Lower lobe of right lung (tissue), 2 donors: Measurements from ENCODE around the gene EFHC2. TPM values are rescaled to one million over a fixed set of nuclear protein-coding genes. Genes with fewer than 3 reads are reported as not detected.

Source experiments
- ATAC-seq, 2 donors: fragments of 200-7000 bp; cut with Tn5 transposase; one replicate each; pipeline ENCODE4 v1.9.1; 2020 to 2022; ENCODE audit warnings: mild to moderate bottlenecking in 2 of 2, moderate library complexity in 2 of 2
- DNase-seq: peaks from one replicate; pipeline ENCODE4 v3.0.0-alpha.2; 2020
- H3K27ac ChIP-seq: fragments of 200-600 bp; one replicate; pipeline ENCODE4 v1.8.0; 2022
- H3K27me3 ChIP-seq: fragments of 200-600 bp; one replicate; pipeline ENCODE4 v1.8.0; 2022; ENCODE audit warnings: low read depth
- H3K36me3 ChIP-seq: fragments of 200-600 bp; one replicate; pipeline ENCODE4 v1.8.0; 2022; ENCODE audit warnings: mild to moderate bottlenecking
- H3K4me1 ChIP-seq: fragments of 200-600 bp; one replicate; pipeline ENCODE4 v1.8.0; 2022
- H3K4me3 ChIP-seq: fragments of 200-600 bp; one replicate; pipeline ENCODE4 v1.8.0; 2022; ENCODE audit warnings: mild to moderate bottlenecking
- H3K9me3 ChIP-seq: fragments of 200-600 bp; one replicate; pipeline ENCODE4 v1.8.0; 2022
- intact Hi-C: fragments of 100-400 bp; cut with DNase I; formaldehyde crosslinking; loops from one replicate; pipeline ENCODE4 v1.11.0; 2022
- total RNA-seq: library from RNA; stranded (reverse); fragmentation: NEBNext Ultra II Directional; extraction: Animal tissue kit (Norgen Biotek cat#: 25700); gene quantifications from one replicate; pipeline ENCODE4 v1.2.1, GENCODE V29; 2021
- TF ChIP-seq, protein P1 (sequence below): fragments of 200-600 bp; IDR thresholded peaks from one replicate; pipeline ENCODE4 v1.8.0; 2022; ENCODE audit warnings: antibody characterized with exemption, mild to moderate bottlenecking
- donor health status: DM: no; HTN: yes; CAD: no; lungs with severe emphysema.

Gene EFHC2
- total RNA-seq, 1 donor from 2014 or later = 2.5 TPM

DNA sequence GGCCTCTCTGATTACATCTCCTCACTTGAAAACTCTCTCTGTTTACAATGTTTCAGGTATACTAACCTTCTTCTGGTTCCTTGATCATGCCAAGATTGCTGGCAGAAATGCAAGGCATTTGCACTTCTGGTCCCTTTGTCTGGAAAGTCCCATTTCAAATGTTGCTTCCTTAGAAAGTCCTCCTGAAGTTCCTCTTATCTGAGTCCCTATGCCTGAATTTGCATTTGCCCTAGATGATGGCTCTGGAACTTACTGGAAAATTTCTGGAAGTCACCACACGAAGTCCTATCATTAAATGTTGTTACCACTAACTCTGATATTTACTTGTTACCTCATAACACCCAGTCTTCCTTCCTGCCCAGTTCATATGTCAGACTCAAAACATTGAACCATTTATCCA is 176.4 kb downstream of the EFHC2 start:
- TF ChIP-seq, protein P1, sequence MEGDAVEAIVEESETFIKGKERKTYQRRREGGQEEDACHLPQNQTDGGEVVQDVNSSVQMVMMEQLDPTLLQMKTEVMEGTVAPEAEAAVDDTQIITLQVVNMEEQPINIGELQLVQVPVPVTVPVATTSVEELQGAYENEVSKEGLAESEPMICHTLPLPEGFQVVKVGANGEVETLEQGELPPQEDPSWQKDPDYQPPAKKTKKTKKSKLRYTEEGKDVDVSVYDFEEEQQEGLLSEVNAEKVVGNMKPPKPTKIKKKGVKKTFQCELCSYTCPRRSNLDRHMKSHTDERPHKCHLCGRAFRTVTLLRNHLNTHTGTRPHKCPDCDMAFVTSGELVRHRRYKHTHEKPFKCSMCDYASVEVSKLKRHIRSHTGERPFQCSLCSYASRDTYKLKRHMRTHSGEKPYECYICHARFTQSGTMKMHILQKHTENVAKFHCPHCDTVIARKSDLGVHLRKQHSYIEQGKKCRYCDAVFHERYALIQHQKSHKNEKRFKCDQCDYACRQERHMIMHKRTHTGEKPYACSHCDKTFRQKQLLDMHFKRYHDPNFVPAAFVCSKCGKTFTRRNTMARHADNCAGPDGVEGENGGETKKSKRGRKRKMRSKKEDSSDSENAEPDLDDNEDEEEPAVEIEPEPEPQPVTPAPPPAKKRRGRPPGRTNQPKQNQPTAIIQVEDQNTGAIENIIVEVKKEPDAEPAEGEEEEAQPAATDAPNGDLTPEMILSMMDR = no peak
- no peaks in the 10 kb centered on the region for H3K27me3 ChIP-seq
- no peaks in the 10 kb centered on the region for H3K36me3 ChIP-seq
- H3K9me3 ChIP-seq = no peaks in the 10 kb centered on the region
- H3K4me3 ChIP-seq = no peak overlapping the region
- no peak overlapping the region for H3K27ac ChIP-seq
- DNase-seq = no peak
- no peak for ATAC-seq
- intact Hi-C loops = no loop called here
- H3K4me1 ChIP-seq = no peaks in the 10 kb centered on the region

DNA sequence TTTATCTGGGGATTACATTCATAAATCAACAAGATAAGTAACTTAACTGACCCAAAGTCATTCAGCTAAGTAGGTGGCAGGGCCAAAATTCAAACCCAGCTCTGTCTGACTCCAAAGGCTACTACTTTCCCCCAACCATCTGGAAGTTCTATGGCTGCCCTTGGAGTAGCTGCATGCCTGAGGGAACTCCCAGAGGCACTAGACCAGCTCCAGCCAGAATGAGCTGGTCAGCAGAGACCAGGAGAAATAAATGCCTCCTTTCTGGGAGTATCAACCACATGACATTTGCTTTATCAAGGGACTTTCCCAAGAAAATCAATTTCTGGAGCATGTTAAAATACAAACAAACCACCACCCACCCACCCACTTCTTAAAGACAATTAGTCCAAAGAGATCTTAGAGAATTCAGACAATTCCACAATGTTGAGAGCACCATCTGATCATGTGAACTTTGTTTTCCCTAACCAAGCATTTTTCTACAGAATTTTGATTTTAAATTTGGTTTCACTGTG is 180.5 kb downstream of the EFHC2 start:
- intact Hi-C loops = no loop called here
- no peaks in the 10 kb centered on the region for H3K27me3 ChIP-seq
- TF ChIP-seq, protein P1 = no peak
- H3K36me3 ChIP-seq = no peaks in the 10 kb centered on the region
- H3K9me3 ChIP-seq = no peaks in the 10 kb centered on the region
- H3K4me3 ChIP-seq = no peak overlapping the region
- no peak overlapping the region for H3K27ac ChIP-seq
- DNase-seq (no peak), ATAC-seq (no peak)
- no peaks in the 10 kb centered on the region for H3K4me1 ChIP-seq

DNA sequence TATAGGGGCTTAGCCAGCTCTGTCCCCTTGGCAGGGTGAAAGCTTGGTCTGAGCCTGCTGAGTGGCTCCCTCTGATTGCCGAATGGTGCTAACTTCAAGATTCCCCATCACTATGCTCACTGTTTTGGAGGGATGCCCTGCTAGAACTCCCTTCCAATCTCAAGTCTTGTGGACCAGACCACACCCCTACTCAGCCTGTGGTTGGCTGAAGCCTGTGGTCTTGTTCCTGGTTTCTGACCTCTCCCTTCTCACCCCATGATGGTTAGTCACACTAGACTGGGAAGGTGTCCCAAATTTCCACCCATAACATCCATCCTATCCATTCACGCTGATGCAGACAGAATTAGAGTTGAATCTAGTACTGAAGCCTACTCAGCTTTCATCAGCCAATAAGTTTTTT is 185.6 kb downstream of the EFHC2 start:
- Histone ChIP-seq H3K4me3 (no peak overlapping the region), H3K27ac (no peak overlapping the region), H3K36me3 (no peaks in the 10 kb centered on the region), H3K9me3 (no peaks in the 10 kb centered on the region), H3K4me1 (no peaks in the 10 kb centered on the region), H3K27me3 (no peaks in the 10 kb centered on the region)
- intact Hi-C loops = no loop called here
- TF ChIP-seq, protein P1 = no peak
- DNase-seq = no peak
- ATAC-seq = no peak

DNA sequence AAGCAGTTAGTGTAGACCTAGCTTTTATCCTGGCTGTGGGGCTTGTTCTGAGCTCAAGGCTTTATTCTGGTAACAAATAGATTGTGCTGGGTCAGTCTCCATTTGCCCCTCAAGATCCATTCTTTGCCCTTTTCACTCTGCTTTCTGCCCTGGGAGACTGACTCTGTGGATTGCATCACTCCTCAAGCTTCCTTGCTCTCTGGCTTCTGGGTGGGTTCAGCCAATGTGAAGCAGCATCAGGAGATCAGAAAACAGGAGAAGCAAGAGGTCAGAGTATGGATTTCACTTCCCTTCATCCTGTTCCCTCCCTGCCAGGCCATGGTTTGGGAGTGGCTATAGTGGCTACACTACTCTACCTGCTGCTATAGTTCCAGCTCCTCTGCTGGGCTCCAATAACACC is 186.2 kb downstream of the EFHC2 start:
- TF ChIP-seq, protein P1 = no peak
- H3K4me1 ChIP-seq = no peaks in the 10 kb centered on the region
- no peak overlapping the region for H3K4me3 ChIP-seq
- no peaks in the 10 kb centered on the region for H3K27me3 ChIP-seq
- no peak overlapping the region for H3K27ac ChIP-seq
- no peaks in the 10 kb centered on the region for H3K9me3 ChIP-seq
- ATAC-seq (no peak), DNase-seq (no peak)
- no peaks in the 10 kb centered on the region for H3K36me3 ChIP-seq
- intact Hi-C loops = no loop called here

DNA sequence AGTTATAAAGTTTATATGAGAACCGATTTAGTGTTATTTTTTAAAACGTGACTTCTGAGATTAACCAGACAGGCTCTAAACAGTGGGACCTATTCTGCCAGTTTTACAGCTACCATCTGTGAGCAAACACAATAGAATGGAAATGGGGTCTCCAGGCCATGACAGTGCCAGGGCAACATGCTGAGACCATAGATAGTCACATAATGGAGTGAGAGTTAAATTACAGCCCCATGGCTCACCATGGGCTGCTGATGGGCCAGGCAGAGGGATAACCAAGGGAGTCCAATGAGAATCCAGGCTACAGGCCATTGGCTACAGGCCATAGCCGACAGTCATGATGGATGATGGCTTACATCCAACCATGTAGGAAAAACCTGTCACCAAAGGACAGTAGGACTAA is 186.7 kb downstream of the EFHC2 start:
- Histone ChIP-seq H3K27me3 (no peaks in the 10 kb centered on the region), H3K36me3 (no peaks in the 10 kb centered on the region), H3K4me3 (no peak overlapping the region), H3K9me3 (no peaks in the 10 kb centered on the region), H3K4me1 (no peaks in the 10 kb centered on the region), H3K27ac (no peak overlapping the region)
- TF ChIP-seq, protein P1 = no peak
- intact Hi-C loops = no loop called here
- ATAC-seq = no peak
- no peak for DNase-seq

DNA sequence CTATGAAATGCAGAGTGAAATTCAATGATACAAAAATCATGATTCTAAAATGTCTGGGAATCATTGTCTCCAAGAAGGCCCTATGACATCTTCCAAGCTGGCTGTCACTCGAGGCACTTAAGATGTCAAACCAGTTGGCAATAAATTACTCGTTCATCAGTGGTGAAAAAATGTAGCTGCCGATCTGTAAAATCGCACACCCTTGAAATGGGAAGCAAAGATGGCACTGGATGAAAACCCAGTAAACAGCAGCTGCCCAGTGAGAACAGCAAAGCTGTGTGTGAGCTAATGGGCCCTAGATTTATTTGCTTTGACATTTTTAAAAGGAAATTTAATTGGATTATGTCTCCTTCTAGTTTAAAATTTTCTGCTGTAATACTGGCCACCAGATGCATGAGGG is 188.3 kb downstream of the EFHC2 start:
- intact Hi-C loops = no loop called here
- TF ChIP-seq, protein P1 = no peak
- no peak for ATAC-seq

More for the DNA sequence above, 188.3 kb downstream of the EFHC2 start:
- Histone ChIP-seq H3K36me3 (no peaks in the 10 kb centered on the region), H3K27me3 (no peaks in the 10 kb centered on the region), H3K4me3 (no peak overlapping the region), H3K9me3 (no peaks in the 10 kb centered on the region), H3K27ac (no peak overlapping the region), H3K4me1 (no peaks in the 10 kb centered on the region)
- no peak for DNase-seq
